MCF 10A (cell line): ENCODE data around the gene NRP1. TPM values are rescaled to one million over a fixed set of nuclear protein-coding genes. Genes with fewer than 3 reads are reported as not detected.

Experiments
- BruUV-seq: library from RNA; stranded (reverse); fragments of 400-500 nt; replicated peaks from 2 replicates; lab custom pipeline; 2021; lab: Mats Ljungman, UMichigan
- CTCF ChIA-PET: fragments of 300-600 bp; sonication (Branson Sonifier 250); formaldehyde crosslinking; extraction: SDS; loops from one replicate; lab custom pipeline; 2021; ENCODE audit warnings: antibody characterized with exemption, inconsistent platforms; lab: Yijun Ruan, JAX
- POLR2A ChIA-PET: fragments of 300-600, 350-650 bp; sonication (Branson Sonifier 250); formaldehyde crosslinking; extraction: SDS; loops from one replicate; lab custom pipeline; 2020; ENCODE audit warnings: antibody characterized with exemption, inconsistent platforms; lab: Yijun Ruan, JAX
- DNase-seq: peaks from one replicate; pipeline ENCODE4 v3.0.0-alpha.2; 2018; ENCODE audit not compliant: unreplicated experiment
- H3K27ac Mint-ChIP-seq: one replicate; pipeline ENCODE4 v1.8.0; 2022; ENCODE audit warnings: mild to moderate bottlenecking, low read depth, mixed read lengths; ENCODE audit not compliant: unreplicated experiment
- H3K27me3 Mint-ChIP-seq: one replicate; pipeline ENCODE4 v1.8.0; 2022; ENCODE audit warnings: mixed read lengths; ENCODE audit not compliant: insufficient read depth, unreplicated experiment
- H3K36me3 Mint-ChIP-seq: one replicate; pipeline ENCODE4 v1.8.0; 2022; ENCODE audit warnings: mild to moderate bottlenecking, moderate library complexity, mixed read lengths; ENCODE audit not compliant: insufficient read depth, unreplicated experiment
- H3K4me1 Mint-ChIP-seq: one replicate; pipeline ENCODE4 v1.8.0; 2022; ENCODE audit warnings: mixed read lengths; ENCODE audit not compliant: insufficient read depth, unreplicated experiment
- H3K4me3 Mint-ChIP-seq: one replicate; pipeline ENCODE4 v1.8.0; 2022; ENCODE audit warnings: mild to moderate bottlenecking, moderate library complexity, mixed read lengths; ENCODE audit not compliant: unreplicated experiment
- H3K9me3 Mint-ChIP-seq: one replicate; pipeline ENCODE4 v1.8.0; 2022; ENCODE audit warnings: mixed read lengths; ENCODE audit not compliant: unreplicated experiment
- intact Hi-C: fragments of 100-400 bp; cut with micrococcal nuclease; formaldehyde crosslinking; loops from 2 replicates; pipeline ENCODE4 v1.14.1; 2022
- total RNA-seq: library from RNA; stranded (reverse); gene quantifications from 2 replicates; pipeline ENCODE4 v1.2.3, GENCODE V29; 2022
- TF ChIP-seq, protein P1 (sequence below): fragments of 200-600 bp; IDR thresholded peaks from one replicate; pipeline ENCODE4 v1.8.0; 2022; ENCODE audit warnings: antibody characterized with exemption, mild to moderate bottlenecking; ENCODE audit not compliant: unreplicated experiment

The NRP1 gene
- total RNA-seq, 1 experiment from 2014 or later, result 66.6 TPM

GRCh38 chr10:33127622-33128021, 206.8 kb downstream of the NRP1 start:
- POLR2A ChIA-PET, result no interaction called here
- intact Hi-C loops, result loop anchor here (2.0 kb wide), 1 partner anchor 29 kb away; no protein-coding TSS in a partner anchor
- no peaks in the 10 kb centered on the region for H3K27me3 Mint-ChIP-seq
- H3K9me3 Mint-ChIP-seq, result no peaks in the 10 kb centered on the region
- CTCF ChIA-PET, result interaction anchor here (0.9 kb wide), 1 partner anchor 244 kb away, joined by 3 read pairs; no protein-coding TSS in a partner anchor
- no peak overlapping the region for H3K4me3 Mint-ChIP-seq
- no TSS peak for BruUV-seq
- no peaks in the 10 kb centered on the region for H3K36me3 Mint-ChIP-seq
- no peak overlapping the region for H3K27ac Mint-ChIP-seq
- H3K4me1 Mint-ChIP-seq, result peaks cover 26% of the 10 kb centered on the region
- TF ChIP-seq, protein P1, sequence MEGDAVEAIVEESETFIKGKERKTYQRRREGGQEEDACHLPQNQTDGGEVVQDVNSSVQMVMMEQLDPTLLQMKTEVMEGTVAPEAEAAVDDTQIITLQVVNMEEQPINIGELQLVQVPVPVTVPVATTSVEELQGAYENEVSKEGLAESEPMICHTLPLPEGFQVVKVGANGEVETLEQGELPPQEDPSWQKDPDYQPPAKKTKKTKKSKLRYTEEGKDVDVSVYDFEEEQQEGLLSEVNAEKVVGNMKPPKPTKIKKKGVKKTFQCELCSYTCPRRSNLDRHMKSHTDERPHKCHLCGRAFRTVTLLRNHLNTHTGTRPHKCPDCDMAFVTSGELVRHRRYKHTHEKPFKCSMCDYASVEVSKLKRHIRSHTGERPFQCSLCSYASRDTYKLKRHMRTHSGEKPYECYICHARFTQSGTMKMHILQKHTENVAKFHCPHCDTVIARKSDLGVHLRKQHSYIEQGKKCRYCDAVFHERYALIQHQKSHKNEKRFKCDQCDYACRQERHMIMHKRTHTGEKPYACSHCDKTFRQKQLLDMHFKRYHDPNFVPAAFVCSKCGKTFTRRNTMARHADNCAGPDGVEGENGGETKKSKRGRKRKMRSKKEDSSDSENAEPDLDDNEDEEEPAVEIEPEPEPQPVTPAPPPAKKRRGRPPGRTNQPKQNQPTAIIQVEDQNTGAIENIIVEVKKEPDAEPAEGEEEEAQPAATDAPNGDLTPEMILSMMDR, result no peak
- DNase-seq, result no peak
